HG03442 (cell line): ENCODE data around the gene TMC1.

Source experiments
- ATAC-seq: cut with Tn5 transposase; IDR thresholded peaks from one replicate; pipeline ENCODE4 v1.9.1; 2021; ENCODE audit warnings: mild to moderate bottlenecking, moderate library complexity; ENCODE audit not compliant: unreplicated experiment

Gene TMC1

GRCh38 chr9:72665421-72665820 is 144.0 kb downstream of the TMC1 start:
- ATAC-seq: no peak

DNA sequence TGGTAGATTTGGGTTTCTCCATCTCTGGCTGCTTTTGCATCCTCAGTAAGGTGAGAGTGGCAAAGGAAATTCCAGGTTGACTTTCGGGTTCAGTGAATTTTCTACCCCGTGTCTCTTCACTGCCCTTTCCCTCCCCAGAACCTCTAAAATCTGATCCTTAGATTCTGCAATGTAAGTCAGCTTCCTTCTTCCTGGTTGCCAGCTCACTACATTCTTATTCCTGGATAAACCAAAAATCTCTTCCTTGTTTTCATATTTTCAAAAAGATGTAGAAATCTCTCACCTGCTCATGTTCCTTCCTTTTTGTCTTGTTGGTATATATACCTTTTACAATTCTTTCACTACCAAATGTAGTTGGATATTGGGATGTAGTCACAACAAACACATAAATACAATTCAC is 145.8 kb downstream of the TMC1 start:
- no peak for ATAC-seq

- no peak for ATAC-seq
These were observed 153.6 kb downstream of the TMC1 start for GRCh38 chr9:72674961-72675360.

- no peak for ATAC-seq
These were observed 154.2 kb downstream of the TMC1 start for GRCh38 chr9:72675586-72675985.

- ATAC-seq: no peak
These were observed 159.3 kb downstream of the TMC1 start for GRCh38 chr9:72680593-72681282.

DNA sequence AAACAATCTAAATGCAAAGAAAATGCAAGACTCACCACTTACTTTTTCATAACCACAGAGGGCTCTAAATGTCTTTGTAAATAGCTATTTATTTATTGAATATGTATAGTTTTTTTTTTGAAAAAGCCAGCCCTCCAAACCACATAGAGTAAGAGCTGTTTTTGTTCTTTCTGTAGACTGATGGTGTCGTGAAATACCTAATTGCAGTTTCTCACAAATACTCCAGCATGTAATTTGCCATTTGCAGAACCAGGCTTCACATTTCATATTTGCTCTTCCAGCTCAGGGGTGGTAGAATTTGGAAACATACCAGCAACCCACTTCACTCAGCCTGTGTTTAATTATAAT is 159.8 kb downstream of the TMC1 start:
- ATAC-seq: no peak

DNA sequence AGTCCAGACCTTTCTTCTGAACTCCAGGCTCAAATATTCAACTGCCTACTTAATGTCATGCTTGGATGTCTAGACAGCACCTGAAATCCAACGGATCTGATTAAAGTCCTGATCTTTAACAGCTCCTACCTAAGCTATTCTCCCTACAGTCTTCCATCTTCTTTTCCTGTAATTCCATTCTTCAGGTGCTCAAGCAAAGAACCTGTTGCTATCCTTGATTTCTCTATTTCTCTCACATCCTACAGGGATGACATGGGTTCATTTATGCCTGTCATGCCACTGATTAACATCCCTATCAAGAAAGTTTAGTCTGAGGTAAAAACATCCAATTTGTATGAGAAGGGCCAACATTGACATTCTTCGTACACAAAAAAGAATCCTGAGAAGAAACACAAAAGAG is 163.2 kb downstream of the TMC1 start:
- no peak for ATAC-seq

GRCh38 chr9:72685911-72686310 is 164.5 kb downstream of the TMC1 start:
- no peak for ATAC-seq

DNA sequence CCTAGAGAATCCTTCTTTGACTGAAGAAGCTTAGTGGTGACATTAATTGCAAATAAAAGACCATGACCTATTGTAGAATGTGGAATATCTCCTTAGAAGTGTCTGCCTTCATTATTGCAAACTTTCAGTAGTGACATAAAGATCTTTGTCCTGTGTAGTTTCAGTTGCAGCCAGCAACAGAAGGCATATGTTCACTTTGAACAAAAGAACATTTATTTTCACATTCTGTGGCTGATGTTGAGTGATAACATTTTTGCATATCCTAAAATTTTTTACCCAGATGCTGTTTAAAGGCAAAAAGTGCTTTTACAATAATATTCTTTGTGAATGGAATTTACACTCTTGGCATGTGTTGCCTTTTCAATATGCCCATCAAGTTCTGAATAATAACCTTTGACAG is 165.9 kb downstream of the TMC1 start:
- ATAC-seq: no peak

DNA sequence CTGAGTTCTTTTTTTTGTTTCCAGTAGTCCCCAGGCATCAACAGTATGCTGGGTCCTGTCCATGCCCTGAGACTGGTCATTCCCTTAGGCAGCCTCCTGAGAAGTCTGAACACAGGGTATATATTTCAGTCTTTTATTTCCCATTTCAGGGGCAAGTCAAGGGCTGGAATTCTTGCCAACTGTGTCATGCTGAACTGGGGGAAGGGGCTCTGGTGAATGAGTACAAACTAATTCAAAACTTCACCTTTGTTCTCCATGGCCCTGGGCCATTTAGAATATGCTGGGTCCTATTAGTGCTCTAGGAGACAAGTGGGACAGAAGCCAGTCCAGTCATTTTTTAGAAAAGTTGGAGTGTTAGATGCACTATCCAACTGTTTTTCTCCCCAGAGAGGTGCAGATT is 170.3 kb downstream of the TMC1 start:
- no peak for ATAC-seq

GRCh38 chr9:72695365-72695764 is 174.0 kb downstream of the TMC1 start:
- ATAC-seq: no peak

DNA sequence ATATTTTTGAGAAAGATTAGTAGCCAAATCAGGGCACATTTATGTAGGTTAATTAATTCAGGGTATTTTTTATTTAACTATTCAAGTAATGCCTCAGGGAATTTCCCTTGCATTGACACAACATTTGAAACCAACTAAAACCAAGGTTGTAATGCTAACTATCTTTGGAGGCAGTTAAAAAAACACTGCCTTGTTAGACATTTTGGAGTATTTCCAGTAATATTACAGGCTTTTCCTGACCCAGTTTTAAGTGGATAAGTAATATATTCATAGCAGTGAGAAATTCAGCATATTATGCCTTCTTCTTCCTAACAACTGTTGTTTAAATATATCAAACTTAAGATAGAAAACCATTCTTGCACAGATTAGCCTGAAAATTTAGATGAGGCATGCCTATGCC is 175.1 kb downstream of the TMC1 start:
- no peak for ATAC-seq

DNA sequence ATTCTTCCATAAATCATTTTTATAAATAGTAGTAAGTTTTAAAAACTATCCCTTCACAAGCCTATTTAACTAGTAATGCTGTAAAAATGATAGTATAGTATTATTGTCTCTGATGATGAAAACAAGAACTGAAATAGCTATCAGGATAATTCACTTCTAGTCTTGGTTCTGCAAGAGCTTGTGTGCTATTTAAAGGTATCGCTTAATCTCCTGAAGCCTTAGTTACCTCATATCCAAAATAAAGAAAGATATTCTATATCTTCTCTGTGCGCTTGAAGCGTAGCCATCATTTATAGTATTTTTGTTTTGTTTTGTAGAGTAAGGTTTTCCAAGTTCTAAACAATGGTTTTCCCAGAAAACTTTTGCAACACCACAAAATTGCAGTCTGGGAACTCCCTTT is 180.1 kb downstream of the TMC1 start:
- ATAC-seq: no peak

DNA sequence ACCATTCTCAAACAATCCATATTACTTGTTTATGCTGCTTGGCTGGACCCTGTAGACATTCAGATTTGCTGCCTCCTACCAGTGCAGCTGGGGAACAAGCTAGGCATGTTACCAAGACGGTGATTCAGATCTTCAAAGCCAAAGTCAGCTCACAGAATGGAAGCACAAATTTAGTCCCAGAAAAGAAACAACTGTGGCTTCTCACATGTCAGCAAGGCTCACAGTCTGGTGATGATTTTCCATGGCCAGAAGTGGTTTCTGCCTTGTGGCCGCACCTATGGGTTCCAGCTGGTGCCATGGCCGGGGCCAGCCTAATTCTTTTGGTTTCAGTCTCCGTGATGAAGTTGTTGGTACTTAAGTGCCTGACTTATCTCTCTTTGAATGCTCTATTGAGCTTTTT is 182.2 kb downstream of the TMC1 start:
- peak; percentile 50 for ATAC-seq

- no peak for ATAC-seq
These were observed 183.4 kb downstream of the TMC1 start for GRCh38 chr9:72704688-72705375.

DNA sequence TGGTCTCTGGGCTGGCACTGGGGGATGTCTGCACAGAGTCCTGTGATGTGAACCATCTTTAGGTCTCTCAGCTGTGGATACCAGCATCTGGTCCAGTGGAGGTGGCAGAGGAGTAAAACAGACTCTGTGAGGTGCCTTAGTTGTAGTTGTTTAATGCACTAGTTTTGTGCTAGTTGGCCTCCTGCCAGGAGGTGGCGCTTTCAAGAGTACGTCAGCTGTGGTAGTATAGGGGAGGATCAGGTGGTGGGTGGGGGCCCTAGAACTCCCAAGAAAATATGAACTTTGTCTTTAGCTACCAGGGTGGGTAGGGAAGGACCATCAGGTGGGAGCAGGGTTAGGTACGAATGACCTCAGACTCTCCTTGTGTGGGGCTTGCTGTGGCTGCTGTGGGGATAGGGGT is 197.1 kb downstream of the TMC1 start:
- no peak for ATAC-seq

GRCh38 chr9:72721067-72721466 is 199.7 kb downstream of the TMC1 start:
- no peak for ATAC-seq

DNA sequence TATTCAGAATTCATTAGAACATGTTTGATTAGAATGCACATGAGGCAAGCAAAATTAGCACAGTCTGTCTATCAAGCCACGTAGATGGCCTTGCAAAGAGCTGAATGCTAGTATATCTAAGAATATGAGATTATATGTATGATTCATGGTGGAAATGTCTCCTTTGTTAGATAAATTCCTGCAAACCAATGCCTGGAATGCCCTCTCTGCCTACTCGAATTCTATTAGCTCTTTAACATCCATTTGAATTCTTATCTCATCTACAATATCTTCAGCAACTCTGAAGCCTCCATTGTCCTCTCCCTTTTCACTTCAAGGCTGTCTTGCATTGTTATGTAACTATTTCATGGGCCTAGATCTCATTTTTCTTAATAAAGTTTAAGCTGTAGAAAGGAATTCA is 205.5 kb downstream of the TMC1 start:
- no peak for ATAC-seq

DNA sequence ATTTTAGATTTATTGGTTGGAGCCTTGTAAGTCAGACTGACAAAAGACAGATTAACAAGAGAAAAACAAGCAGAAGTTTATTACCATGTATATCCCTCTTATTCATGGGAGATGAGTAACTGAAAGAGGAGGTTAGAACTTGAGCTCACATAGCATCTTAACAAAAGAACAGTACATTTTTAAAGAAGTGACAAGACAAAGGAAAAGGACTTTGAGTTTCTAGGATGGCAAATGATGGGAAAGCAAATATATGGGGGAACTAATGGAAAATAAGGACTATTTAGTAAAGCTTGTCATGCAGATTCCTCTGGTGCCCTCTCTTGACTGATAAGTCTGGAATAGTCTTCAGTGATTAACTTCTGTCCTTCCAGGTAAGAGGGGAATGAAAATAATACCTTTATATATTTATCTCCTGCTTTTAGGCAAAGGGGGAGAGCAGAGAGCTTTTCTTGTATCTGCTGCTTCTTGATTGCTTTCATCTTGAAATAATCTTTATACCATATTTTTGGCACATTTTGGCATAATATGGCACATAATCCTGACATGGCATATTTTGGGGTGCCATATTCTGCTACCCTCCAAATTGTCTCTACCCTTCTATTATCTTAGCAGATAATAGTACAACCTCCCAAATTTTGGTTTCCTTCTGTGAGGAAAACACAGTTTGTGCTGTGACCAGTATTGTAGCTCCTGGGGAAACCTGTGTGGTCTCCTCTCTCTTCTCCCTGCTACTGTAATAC is 206.8 kb downstream of the TMC1 start:
- ATAC-seq: no peak

- no peak for ATAC-seq
These were observed 212.5 kb downstream of the TMC1 start for GRCh38 chr9:72733895-72734294.

GRCh38 chr9:72734631-72735030 is 213.2 kb downstream of the TMC1 start:
- ATAC-seq: no peak

- no peak for ATAC-seq
These were observed 222.4 kb downstream of the TMC1 start for GRCh38 chr9:72743836-72744235.
